ENCODE measurements around the gene ZDHHC14.
"Not testable (repeated sequence)": the region's sequence is repeated elsewhere in the genome, so short reads cannot be mapped to it uniquely, and the experiment has no call there.

ZDHHC14 gene

DNA sequence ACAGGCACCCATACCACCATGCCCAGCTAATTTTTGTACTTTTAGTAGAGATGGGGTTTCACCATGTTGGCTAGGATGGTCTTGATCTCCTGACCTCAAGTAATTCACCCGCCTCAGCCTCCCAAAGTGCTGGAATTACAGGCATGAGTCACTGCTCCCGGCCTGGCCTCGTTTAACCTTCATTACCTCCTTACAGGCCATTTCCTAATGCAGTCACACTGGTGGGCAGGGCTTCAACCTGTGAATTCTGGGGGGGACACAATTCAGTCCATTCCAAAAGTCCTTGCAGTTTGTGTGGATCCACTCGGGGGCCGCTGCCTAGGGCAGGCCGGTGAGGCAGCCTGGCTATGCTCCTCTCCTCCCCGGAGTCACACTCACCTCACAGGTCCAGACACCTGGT lies 329.6 kb downstream of the ZDHHC14 start:
- DNase-seq (ENCODE audit: low read depth in 2 of 3, low spot score in 1 of 3) = no peak

DNA sequence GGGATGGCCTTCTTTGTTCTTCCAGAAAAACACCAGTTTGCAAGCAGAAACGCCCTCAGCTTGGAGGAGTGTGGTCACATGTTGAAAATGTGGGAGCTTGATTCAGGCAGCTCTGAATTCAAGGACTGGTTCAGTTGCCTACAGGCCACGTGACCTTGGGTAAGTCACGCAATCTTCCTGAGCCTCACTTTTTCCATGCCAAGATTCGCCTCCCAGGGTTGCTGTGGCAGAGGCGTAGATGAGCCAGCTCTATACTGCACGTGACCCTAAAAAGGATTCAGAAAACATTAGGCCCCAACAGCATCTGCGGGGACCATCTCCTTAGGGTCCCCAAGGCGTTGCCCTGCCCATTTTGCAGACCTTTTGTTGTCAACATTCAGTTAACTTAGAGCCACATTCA lies 330.1 kb downstream of the ZDHHC14 start:
- no peak for DNase-seq (ENCODE audit: low read depth in 2 of 3, low spot score in 1 of 3)

DNA sequence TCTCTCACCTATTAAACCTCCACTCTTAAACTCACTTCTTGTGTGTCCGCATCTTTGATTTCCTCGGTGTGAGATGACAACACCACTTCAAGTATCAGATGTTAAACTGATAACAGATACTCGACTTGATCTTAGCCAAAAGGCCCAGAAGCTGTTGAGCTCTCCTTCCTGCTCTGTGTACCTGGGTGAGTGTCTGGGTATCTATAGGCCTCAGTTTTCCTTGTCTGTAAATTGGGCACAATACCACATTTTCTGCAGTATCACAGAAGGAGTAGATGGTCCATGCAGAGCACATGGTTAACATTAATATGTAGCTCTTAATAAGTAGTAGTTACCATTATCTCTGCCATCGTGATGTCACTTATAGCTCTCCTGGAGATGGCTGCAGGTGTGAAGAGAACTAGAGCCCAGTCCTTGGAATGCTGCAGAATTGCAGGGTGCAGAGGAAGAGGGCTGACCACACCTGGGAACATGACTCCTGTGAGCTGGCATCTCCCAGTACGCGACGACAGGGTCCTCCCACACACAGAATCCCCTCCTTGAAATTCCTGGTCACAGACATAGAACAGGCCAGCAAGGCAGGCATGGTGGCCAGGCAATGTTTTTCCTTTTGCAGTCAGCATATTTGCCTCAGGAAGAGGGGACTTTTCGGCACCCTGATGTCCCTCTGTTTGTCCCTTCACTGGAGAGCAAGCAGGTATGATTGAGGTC lies 331.8 kb downstream of the ZDHHC14 start:
- DNase-seq (ENCODE audit: low read depth in 2 of 3, low spot score in 1 of 3) = no peak

DNA sequence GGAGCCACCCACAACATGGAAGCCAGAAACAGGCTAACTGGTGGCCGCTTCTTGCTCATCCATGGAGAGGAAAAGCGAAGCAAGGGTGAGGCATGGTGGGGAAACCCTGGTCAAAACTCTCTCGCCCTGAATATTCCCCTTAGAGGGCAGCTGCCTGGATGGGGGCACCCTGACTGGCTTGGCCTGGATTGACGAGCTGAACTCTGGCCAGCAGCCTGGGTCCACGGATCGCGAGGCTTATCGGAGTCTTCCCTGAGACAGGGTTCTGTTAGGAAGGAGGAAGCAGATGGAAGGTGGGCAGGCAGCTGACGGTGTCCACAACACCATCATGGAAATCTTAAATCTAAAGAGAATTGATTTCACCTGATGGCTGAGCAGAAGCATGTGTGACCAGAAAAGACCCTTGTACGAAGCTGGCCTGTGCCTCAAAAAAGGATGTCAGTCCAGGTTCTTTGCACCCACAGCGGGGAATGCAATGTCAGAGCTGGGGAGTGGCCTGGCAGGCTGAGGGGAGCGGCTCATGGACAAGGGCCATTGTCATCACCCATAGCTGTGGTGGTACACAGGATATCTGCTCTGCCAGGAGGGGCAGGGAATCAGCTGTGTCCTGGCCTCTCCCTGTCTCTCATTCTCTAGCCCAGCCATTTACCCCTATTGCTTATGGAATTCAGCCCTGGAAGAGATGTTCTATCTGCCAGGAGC lies 332.6 kb downstream of the ZDHHC14 start:
- DNase-seq (ENCODE audit: low read depth in 2 of 3, low spot score in 1 of 3) = no peak

DNA sequence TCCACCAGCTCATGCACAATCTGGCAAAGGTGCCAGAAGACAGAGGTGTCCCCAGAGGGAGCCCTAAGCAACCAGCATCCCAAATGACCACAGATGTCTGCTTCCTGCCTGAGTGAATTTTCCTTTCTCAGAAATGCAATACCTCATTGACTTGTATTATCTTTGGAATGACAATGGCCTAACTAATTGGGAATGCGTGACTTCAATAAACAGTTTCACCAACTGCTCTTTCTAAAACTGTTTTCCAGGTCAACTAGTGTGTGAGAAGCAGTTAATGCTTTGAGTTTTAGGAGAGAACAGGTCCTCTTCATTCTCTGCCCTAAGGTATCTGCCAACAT lies 333.1 kb downstream of the ZDHHC14 start:
- DNase-seq (ENCODE audit: low read depth in 2 of 3, low spot score in 1 of 3) = no peak

DNA sequence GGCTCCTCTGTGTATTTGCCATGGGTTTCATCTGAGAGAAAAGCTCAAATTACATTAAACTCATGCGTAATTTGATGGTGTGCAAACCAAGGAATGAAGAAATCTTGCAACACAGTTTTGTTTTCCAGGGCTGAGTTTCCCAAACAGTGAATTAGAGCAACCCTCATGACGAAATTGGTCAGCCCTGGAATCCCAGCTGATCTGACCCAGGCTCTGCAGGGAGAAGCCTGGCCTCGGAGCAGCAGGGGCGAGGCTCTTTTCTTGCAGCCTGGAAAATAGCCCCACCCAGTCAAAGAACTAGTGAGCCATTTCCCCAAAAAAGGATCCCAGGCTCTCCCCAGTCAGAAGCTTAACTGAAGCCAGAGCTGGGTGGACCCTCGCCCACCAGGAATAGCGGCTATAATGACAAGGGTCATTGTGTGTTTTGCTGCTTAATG lies 334.8 kb downstream of the ZDHHC14 start:
- DNase-seq (ENCODE audit: low read depth in 2 of 3, low spot score in 1 of 3) = no peak

DNA sequence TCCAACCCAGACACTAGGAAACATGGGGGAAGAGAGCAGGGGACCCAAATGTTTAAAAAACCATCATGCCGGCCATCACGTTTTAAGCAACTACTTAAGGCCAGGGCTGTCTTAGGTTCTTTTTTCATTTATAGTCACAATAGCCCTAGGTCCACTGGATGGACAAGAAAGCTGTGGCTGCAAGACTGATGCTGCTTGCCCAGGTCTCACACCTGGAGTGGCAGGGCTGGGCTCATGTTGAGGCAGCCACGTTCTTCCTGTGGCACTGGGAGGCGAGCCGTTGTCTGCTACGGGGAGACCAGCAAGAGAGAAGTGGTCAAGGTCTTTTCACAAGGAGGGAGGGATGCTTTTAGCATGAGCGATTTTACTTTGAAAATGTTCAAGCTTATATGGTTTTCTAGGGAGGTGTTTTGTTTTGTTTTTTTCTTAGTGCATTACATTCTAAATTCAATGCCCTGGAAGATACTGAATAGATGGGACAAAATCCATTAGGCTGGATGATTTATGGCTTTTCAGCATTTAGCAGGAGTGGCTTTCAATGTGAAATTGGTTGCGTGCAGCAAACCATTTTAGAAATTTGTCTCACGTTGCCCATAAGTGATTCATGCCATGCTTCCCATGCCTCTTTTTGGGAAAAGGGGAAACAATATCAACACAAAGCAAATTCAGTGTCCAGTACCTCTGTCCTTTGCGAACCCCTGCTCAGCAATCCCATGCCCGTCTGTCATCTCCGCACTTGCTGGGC lies 335.4 kb downstream of the ZDHHC14 start:
- no peak for DNase-seq (ENCODE audit: low read depth in 2 of 3, low spot score in 1 of 3)

DNA sequence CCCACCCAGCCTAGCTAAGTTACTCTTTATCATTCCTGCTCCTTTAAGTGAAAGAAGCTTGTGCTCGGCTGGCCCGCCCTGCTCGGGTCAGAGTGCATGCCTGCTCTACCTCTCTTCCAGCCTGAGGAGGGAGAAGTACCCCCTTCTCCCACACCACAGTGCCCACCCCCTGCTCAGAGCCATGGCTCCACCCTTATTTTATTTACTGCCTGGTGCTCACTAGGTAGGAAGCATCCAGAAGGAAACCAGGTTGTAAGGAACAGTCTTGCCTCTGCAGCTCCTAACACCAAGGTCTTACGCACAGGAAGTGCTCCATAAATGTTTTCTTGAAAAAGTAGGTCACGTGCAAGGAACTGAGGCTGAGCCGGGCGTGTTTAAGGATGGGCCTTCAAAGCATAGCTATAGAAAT lies 336.4 kb downstream of the ZDHHC14 start:
- no peak for DNase-seq (ENCODE audit: low read depth in 2 of 3, low spot score in 1 of 3)

DNA sequence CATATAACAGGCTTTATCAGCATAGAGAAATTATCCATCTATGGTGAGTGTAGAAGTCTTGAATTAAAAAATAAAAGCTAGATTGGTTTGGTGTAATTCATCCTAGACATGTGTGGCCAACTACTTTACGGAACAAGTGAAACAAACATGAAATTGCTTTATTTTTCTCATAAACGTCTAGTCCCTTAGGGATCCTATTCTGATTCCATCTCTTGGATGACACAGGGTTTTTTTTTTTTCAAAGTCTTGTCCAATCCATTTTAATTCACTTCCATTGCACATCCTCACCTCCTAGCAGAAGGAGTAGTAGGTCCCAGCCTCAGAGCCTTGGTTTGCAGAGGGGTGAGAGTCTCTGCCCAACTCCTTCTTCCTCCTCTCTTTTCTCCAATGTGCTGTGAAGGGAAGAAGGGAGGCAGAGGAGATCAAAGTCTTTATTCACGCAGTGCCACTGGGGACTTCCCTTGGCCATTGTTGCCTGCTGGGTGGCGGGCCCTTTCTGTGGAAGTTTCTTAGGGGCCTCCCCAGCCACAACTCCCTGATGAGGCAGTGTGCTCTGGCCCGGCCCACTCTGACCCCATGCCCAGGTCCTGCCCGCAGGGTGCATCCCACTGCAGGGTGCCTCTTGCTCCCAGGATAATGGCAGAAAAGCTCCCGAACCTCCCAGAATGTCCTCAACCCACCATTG lies 337.7 kb downstream of the ZDHHC14 start:
- no peak for DNase-seq (ENCODE audit: low read depth in 2 of 3, low spot score in 1 of 3)

DNA sequence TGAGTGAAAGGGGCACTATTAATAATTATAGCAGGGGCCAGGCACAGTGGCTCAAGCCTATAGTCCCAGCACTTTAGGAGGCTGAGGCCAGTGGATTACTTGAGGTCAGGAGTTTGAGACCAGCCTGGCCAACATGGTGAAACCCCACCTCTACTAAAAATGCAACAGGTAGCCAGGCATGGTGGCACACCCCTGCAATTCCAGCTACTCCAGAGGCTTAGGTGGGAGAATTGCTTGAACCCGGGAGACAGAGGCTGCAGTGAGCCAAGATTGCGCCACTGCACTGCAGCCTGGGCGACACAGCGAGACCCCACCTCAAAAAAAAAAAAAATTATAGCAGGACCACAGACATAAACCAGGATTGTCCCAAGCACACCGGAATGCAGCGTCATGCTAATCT lies 340.0 kb downstream of the ZDHHC14 start:
- not testable (repeated sequence) for DNase-seq (ENCODE audit: low read depth in 2 of 3, low spot score in 1 of 3)

DNA sequence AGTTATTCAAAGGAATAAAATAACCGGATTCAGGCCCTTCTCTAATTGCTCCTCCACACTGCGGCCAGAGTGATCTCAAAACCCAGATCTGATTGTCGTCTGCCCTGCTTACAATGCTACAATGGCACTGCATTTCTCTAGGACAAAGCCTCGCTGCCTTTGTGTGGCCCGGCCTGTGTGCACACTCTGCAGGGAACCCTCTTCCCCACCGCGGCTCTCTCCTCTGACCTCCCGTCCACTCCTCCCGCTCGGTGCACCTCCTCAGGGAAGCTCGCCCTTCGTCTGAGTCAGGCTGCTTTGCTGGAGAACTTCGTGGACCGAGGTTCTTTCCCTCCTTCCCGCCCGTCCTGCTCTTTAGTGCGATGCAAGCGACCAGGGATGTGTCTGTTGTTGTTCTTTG lies 340.4 kb downstream of the ZDHHC14 start:
- no peak for DNase-seq (ENCODE audit: low read depth in 2 of 3, low spot score in 1 of 3)

DNA sequence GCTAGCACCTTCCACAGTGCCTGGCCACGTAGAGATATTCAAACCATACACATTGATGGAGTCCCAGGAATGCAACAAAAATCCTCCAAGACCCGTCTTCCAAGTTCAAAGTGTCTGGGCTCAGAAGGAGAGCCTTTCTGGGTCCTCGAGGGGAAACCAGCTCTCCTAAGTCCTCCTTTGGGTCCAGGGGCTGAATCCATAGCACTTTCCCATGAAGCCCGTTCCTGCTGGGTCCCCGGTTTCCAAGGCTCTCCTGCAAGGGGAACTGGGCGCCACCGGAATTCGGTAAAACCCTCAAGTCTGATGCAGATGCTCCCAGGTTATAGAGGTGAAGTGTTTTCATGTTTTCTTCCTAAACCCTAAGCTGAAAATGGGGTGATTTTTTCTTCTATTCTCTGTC lies 340.8 kb downstream of the ZDHHC14 start:
- no peak for DNase-seq (ENCODE audit: low read depth in 2 of 3, low spot score in 1 of 3)

DNA sequence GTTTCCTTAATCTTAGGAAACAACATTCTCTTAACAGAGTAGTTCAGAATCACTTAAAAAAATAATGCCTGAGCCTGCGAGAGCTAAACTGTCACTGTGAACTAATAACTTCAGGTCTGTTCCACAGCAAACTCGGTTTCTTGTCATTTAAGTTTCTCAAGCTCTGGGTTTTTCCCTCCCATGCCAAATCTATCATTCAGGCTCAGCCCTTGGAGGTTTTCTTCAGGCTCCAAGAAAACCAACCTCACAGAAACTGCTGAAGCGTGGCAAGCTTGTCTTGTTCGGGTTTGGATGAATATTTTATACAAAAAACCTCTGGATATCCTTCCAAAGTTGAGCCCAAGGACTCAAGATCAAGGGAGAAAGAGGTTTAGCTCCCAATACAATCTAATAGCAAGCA lies 342.4 kb downstream of the ZDHHC14 start:
- no peak for DNase-seq (ENCODE audit: low read depth in 2 of 3, low spot score in 1 of 3)

DNA sequence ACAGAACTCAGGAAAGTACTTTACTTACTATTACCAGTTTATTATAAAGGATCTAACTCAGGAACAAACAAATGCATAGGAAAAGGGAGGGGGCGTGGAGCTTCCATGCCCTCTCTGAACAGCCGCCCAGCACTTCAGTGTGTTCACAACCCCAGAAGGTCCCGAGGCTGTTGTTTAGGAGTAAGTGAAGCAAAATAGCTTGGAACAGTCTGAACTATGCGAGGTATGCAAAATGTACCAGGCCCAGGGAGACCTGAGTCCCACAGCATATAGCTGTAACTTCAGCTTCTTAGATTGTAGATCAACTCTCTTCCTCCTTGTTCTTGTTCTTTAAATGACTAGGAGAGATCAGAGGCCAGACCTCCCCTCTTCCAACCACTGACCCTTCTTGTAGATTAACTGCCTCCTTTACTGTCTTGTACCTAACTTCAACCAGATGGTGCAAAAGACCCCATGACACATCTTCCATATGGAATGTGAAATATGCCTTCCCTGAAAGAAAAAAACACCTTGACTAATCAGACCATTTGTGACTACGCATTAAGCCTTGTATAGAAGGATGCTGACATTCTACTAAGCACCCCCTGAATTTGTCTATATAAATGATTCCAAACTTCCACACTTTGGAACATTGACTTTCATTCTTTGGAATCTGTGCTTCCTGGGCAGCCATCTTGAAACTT lies 343.3 kb downstream of the ZDHHC14 start:
- DNase-seq (ENCODE audit: low read depth in 2 of 3, low spot score in 1 of 3) = no peak

DNA sequence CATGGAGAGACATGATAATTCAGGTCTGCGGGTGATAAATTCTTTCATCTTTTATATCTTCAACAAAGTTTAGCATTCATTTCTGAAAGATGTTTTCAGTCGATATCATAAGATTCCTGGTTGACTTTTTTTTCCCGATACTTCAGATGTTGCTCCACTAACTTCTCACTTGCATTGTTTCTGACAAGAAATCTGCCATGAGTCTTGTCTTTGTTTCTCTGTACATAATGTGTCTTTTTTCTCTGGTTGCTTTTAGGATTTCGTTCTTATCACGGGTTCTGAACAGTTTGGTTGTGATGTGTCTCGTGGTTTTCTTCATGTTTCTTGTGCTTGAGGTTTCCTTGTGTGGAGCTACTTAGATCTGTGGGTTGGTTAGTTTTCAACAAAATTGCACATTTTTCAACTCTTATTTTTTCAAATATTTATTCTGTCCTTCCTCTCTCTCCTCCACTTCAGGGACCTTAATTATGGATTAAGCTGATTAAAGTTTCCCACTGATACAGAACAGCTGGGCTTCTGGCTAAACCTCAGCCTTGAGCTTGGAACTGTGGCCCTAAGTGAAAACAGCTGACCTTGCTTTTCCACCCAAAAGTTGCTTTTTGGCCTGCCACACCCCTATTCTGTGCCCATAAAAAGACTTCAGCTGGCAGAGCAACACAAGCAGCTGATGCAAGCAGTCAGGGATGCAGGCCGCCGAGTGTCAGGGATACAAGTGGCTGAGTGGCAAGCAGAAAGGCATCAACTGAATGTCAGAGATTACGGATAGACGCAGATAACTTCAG lies 344.2 kb downstream of the ZDHHC14 start:
- no peak for DNase-seq (ENCODE audit: low read depth in 2 of 3, low spot score in 1 of 3)

DNA sequence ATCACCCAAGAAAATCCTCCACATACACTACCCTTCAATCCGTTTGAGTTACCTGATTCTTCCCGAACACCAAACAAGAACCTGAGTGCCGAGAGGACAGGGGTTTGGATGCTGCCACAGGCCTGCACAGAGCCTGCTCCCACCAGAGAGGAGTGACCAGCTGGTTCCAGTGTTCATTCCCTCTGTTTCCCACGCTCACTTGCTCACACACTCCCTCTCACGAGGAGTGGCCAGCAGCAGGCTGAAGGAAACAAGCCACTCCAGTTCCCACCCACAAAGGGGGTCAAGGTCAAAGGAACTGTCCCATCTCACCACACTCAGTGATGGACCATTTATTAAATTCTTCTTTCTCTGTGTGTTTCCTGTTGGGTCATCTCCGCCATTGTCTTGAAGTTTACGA lies 344.8 kb downstream of the ZDHHC14 start:
- DNase-seq (ENCODE audit: low read depth in 2 of 3, low spot score in 1 of 3) = no peak

DNA sequence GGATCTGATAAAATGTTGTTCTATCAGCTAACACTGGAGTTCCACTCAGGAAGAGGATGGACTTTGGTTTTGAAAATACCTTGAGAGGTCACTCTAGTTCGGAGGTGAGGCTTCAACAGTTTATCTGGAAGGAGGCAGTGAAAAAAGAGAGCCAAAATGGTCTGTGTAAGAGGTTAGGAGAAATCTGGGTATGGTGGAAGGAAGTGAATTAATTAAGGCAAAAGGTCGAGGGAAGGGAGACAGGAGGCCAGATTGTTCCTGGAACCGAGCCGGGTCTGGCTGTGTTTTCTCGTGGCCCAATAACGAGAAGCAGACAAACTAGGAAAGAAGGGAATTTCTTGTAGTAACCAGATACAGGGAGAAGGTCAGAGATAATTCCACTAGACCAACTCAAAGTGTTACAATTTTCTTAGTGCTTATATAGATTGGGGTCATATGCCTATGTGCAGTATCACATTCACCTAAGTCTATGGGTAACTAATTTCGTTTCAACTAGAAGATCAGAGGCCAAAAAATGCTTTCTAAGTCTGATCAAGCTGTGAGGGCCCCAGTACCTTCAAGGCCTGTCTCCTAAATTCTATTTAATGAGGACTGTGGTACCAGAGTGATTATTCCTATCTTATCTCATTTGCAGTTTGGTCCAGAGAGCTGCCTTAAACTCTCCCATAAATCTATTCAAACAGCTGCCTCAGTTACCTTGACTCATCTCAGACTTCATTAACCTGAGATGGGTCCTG lies 346.1 kb downstream of the ZDHHC14 start:
- DNase-seq (ENCODE audit: low read depth in 2 of 3, low spot score in 1 of 3) = no peak
